ENCODE data around the gene SIX3. TPM values are rescaled to one million over a fixed set of nuclear protein-coding genes. Genes with fewer than 3 reads are reported as not detected.

SIX3 gene
- total and polyA plus RNA-seq, 7 donors: not detected

- H3K27me3 ChIP-seq: peaks cover 0 to 45% (median 9%) of the 10 kb centered on the region in 3 donors
- 88 to 92% methylated on average over 5 of the region's 5 CpGs for WGBS, 2 donors
- intact Hi-C loops (cut with DNase I): no loop called here
Observed at GRCh38 chr2:44962176-44962695, 20.7 kb downstream of the SIX3 start.

GRCh38 chr2:44964752-44965236 lies 23.3 kb downstream of the SIX3 start:
- WGBS, 2 donors: 18 to 20% methylated on average over 16 of the region's 16 CpGs
- intact Hi-C loops (cut with DNase I): no loop called here
- Histone ChIP-seq H3K9me3 (no peaks in the 10 kb centered on the region), H3K4me3 (no peak overlapping the region), H3K4me1 (no peaks in the 10 kb centered on the region), H3K27ac (no peak overlapping the region), H3K27me3 (peaks cover 0 to 32% (median 9%) of the 10 kb centered on the region in 3 donors), H3K36me3 (no peaks in the 10 kb centered on the region)
- TF ChIP-seq EP300 (IDR thresholded peaks at IDR 0.05): no peak
- no peak for TF ChIP-seq CTCF (IDR thresholded peaks at IDR 0.05)
- no peak for TF ChIP-seq POLR2AphosphoS5 (IDR thresholded peaks at IDR 0.05)
- TF ChIP-seq POLR2A (IDR thresholded peaks at IDR 0.05): no peak
- no peak for DNase-seq

More at GRCh38 chr2:44962176-44962695, 20.7 kb downstream of the SIX3 start:
- no peak for DNase-seq
- TF ChIP-seq EP300 (IDR thresholded peaks at IDR 0.05): no peak
- no peak for TF ChIP-seq POLR2AphosphoS5 (IDR thresholded peaks at IDR 0.05)
- no peak for TF ChIP-seq CTCF (IDR thresholded peaks at IDR 0.05)
- no peak for TF ChIP-seq POLR2A (IDR thresholded peaks at IDR 0.05)
- H3K4me3 ChIP-seq: no peak overlapping the region
- no peaks in the 10 kb centered on the region for H3K36me3 ChIP-seq
- H3K4me1 ChIP-seq: no peaks in the 10 kb centered on the region
- H3K9me3 ChIP-seq: no peaks in the 10 kb centered on the region
- H3K27ac ChIP-seq: no peak overlapping the region

- TF ChIP-seq POLR2AphosphoS5 (IDR thresholded peaks at IDR 0.05): no peak
- no peak for TF ChIP-seq EP300 (IDR thresholded peaks at IDR 0.05)
- no peak for TF ChIP-seq CTCF (IDR thresholded peaks at IDR 0.05)
- TF ChIP-seq POLR2A (IDR thresholded peaks at IDR 0.05): no peak
- H3K36me3 ChIP-seq: no peaks in the 10 kb centered on the region
- H3K27ac ChIP-seq: no peak overlapping the region
- peaks cover 0 to 35% (median 9%) of the 10 kb centered on the region in 3 donors for H3K27me3 ChIP-seq
- H3K4me1 ChIP-seq: no peaks in the 10 kb centered on the region
- no peak for DNase-seq
- no peaks in the 10 kb centered on the region for H3K9me3 ChIP-seq
- 74 to 85% methylated on average over 2 of the region's 2 CpGs for WGBS, 2 donors
- intact Hi-C loops (cut with DNase I): no loop called here
- no peak overlapping the region for H3K4me3 ChIP-seq
Observed at GRCh38 chr2:44965684-44966083, 24.2 kb downstream of the SIX3 start.

GRCh38 chr2:44967056-44967455 lies 25.6 kb downstream of the SIX3 start:
- no peaks in the 10 kb centered on the region for H3K4me1 ChIP-seq
- no peak overlapping the region for H3K27ac ChIP-seq
- H3K27me3 ChIP-seq: peaks cover 0 to 41% (median 9%) of the 10 kb centered on the region in 3 donors
- whole genome bisulfite sequencing, 2 donors: 76 to 84% methylated on average over 6 of the region's 6 CpGs
- DNase-seq: no peak
- no peaks in the 10 kb centered on the region for H3K9me3 ChIP-seq
- no peak overlapping the region for H3K4me3 ChIP-seq
- no peaks in the 10 kb centered on the region for H3K36me3 ChIP-seq
- intact Hi-C loops (cut with DNase I): no loop called here
- no peak for TF ChIP-seq CTCF (IDR thresholded peaks at IDR 0.05)
- no peak for TF ChIP-seq EP300 (IDR thresholded peaks at IDR 0.05)
- TF ChIP-seq POLR2AphosphoS5 (IDR thresholded peaks at IDR 0.05): no peak
